Measurements from ENCODE around the gene ARHGEF12.

- TF ChIP-seq CTCF (IDR thresholded peaks at IDR 0.05) (no peak), POLR2A (IDR thresholded peaks at IDR 0.05) (no peak)
Observed at GRCh38 chr11:120391854-120392253, 55.6 kb downstream of the ARHGEF12 start.
